CD4-positive, CD25-positive, alpha-beta regulatory T cell (primary cell): ENCODE results near the gene ANP32B. TPM values are rescaled to one million over a fixed set of nuclear protein-coding genes. Genes with fewer than 3 reads are reported as not detected.
A peak's percentile ranks its signal among the peaks of the same experiment; 100 is the strongest.
"Not testable (repeated sequence)": the region's sequence is repeated elsewhere in the genome, so short reads cannot be mapped to it uniquely, and the experiment has no call there.

Source experiments
- ATAC-seq, 2 donors: fragments of 150-1000 bp; cut with Tn5 transposase; one replicate each; pipeline ENCODE4 v1.10.0; 2021; ENCODE audit warnings: low read depth in 2 of 2, moderate number of reproducible peaks in 2 of 2, moderate library complexity in 1 of 2
- DNase-seq, 3 donors: peaks; one replicate each; pipeline versions ENCODE4 v3.0.0 to v3.0.0-alpha.2; 2012 to 2022; ENCODE audit warnings: mixed read lengths in 1 of 3
- H3K27ac ChIP-seq: one replicate; pipeline ENCODE4 v1.7.0; 2013; ENCODE audit warnings: mild to moderate bottlenecking, low read length; ENCODE audit not compliant: insufficient read depth, poor library complexity, severe bottlenecking
- H3K27me3 ChIP-seq: one replicate; pipeline ENCODE4 v1.7.0; 2013; ENCODE audit warnings: low read length; ENCODE audit not compliant: control insufficient read depth, insufficient read depth
- H3K36me3 ChIP-seq: one replicate; pipeline ENCODE4 v1.7.0; 2013; ENCODE audit warnings: mild to moderate bottlenecking, low read length, moderate library complexity; ENCODE audit not compliant: control insufficient read depth, insufficient read depth
- H3K4me1 ChIP-seq: 2 replicates; pipeline ENCODE4 v1.7.0; 2013; ENCODE audit warnings: mild to moderate bottlenecking, low read length; ENCODE audit not compliant: insufficient read depth, control insufficient read depth, poor library complexity, severe bottlenecking
- H3K4me3 ChIP-seq: one replicate; pipeline ENCODE4 v1.7.0; 2013; ENCODE audit warnings: low read depth, mild to moderate bottlenecking, low read length, moderate library complexity
- H3K9me3 ChIP-seq, 2 experiments: 1 replicate in 1 of 2; 2 replicates in 1 of 2; pipeline ENCODE4 v1.7.0; 2013; ENCODE audit warnings: low read length in 2 of 2, mild to moderate bottlenecking in 1 of 2, moderate library complexity in 1 of 2; ENCODE audit not compliant: control insufficient read depth in 2 of 2
- H3K27ac Mint-ChIP-seq, 3 donors: one replicate each; pipeline ENCODE4 v1.8.0; 2020 to 2022; ENCODE audit warnings: mild to moderate bottlenecking in 3 of 3, mixed read lengths in 3 of 3, moderate library complexity in 2 of 3
- H3K27me3 Mint-ChIP-seq: one replicate; pipeline ENCODE4 v1.8.0; 2022; ENCODE audit warnings: mild to moderate bottlenecking, mixed read lengths
- H3K36me3 Mint-ChIP-seq: one replicate; pipeline ENCODE4 v1.8.0; 2020; ENCODE audit warnings: mixed read lengths
- H3K4me1 Mint-ChIP-seq, 4 donors: one replicate each; pipeline ENCODE4 v1.8.0; 2020 to 2022; ENCODE audit warnings: mixed read lengths in 4 of 4, mild to moderate bottlenecking in 1 of 4
- H3K4me3 Mint-ChIP-seq, 4 donors: one replicate each; pipeline ENCODE4 v1.8.0; 2020 to 2022; ENCODE audit warnings: mild to moderate bottlenecking in 4 of 4, mixed read lengths in 4 of 4, moderate library complexity in 3 of 4
- H3K9me3 Mint-ChIP-seq, 7 donors: one replicate each; pipeline ENCODE4 v1.8.0; 2020 to 2022; ENCODE audit warnings: mixed read lengths in 7 of 7, mild to moderate bottlenecking in 3 of 7, moderate library complexity in 2 of 7
- polyA plus RNA-seq, 4 donors: library from polyadenylated mRNA; unstranded; fragments of 300-500 nt; fragmentation: Illumina TruSeq; gene quantifications; one replicate each; pipeline ENCODE4 v1.2.3, GENCODE V29; 2021
- total RNA-seq: library from RNA; stranded (reverse); gene quantifications from one replicate; pipeline ENCODE4 v1.2.3, GENCODE V29; 2022

ANP32B gene
- total and polyA plus RNA-seq, 5 donors from 2014 or later = 83.6 to 188 (median 92.7) TPM

DNA sequence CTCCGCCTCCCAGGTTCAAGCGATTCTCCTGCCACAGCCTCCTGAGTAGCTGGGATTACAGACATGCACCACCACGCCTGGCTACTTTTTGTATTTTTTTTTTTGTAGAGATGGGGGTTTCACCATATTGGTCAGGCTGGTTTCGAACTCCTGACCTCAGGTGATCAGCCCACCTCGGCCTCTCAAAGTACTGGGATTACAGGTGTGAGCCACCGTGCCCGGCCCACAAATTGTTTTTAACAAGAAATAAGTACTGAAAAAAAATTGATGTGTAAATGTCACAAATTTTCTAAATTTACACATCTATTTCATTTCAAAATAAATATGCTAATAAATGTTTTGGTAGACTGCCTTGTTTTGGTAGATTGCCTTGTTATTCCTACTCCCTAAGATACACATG is 13.5 kb downstream of the ANP32B start:
- H3K27me3 ChIP-seq, H3K27me3 Mint-ChIP-seq, H3K9me3 Mint-ChIP-seq, H3K9me3 ChIP-seq, H3K4me3 ChIP-seq, DNase-seq, ATAC-seq, H3K4me3 Mint-ChIP-seq: not testable (repeated sequence)
- Mint-ChIP-seq H3K27ac (peak overlapping the region in 1 of 3 donors; percentile 69), H3K36me3 (peaks cover 36% of the 10 kb centered on the region), H3K4me1 (peaks cover 13 to 77% (median 62%) of the 10 kb centered on the region in 4 donors)
- peaks cover 53% of the 10 kb centered on the region for H3K36me3 ChIP-seq
- peak overlapping the region; percentile 16 for H3K27ac ChIP-seq
- peaks cover 32% of the 10 kb centered on the region for H3K4me1 ChIP-seq

DNA sequence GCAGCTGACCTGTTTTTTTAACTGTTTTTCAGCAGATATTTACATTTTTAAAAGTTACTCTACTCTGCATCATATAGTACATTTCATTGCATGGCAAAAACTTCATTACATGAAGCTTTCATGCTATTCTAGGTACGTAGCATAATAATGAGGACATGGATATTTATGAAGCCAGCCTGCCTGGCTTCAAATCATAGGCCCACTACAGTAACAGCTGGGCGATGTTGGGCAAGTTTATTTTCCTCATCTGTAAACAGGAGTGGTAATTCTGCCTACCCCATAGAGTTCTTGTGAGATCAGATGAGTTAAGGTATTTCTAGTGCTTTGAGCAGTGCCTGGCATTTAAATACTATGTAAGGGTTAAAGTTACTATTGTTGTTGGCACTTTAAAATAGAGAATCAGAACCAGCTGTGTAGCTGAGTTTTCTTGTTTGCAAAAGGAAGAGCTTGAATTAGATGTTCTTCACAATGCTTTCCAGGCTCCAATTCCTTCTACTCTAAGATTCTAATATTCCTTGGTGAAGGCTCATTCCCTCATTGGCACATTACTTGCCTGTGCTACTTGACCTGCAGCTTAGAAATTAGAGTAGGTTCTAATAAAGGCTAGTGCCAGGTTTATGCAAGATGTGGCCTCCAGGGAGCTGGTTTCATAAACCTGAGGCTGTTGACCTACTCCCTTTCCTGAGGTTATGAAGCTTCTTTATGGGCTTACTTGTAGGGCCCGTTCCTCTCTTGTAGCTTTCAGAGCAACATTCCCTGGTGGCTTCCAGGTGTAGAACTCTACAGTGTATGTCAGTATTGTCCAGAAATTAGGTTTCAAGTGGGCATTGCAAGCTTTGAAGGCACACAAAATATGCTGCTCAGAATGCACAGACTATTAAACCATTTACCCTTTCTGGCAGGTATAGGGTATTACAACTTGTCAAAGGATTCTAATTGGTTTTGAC is 14.5 kb downstream of the ANP32B start:
- peaks cover 8 to 77% (median 53%) of the 10 kb centered on the region in 4 donors for H3K4me1 Mint-ChIP-seq
- peak overlapping the region; percentile 16 for H3K27ac ChIP-seq
- ATAC-seq (no peak), DNase-seq (no peak)
- H3K27me3 ChIP-seq = no peaks in the 10 kb centered on the region
- H3K4me3 Mint-ChIP-seq = no peak overlapping the region
- H3K9me3 Mint-ChIP-seq = no peaks in the 10 kb centered on the region
- peaks cover 62% of the 10 kb centered on the region for H3K36me3 ChIP-seq
- no peak overlapping the region for H3K4me3 ChIP-seq
- no peaks in the 10 kb centered on the region for H3K9me3 ChIP-seq
- H3K27me3 Mint-ChIP-seq = no peaks in the 10 kb centered on the region
- peak overlapping the region in 2 of 3 donors; percentile 47 to 76 for H3K27ac Mint-ChIP-seq
- H3K36me3 Mint-ChIP-seq = peaks cover 40% of the 10 kb centered on the region
- H3K4me1 ChIP-seq = peaks cover 28% of the 10 kb centered on the region

DNA sequence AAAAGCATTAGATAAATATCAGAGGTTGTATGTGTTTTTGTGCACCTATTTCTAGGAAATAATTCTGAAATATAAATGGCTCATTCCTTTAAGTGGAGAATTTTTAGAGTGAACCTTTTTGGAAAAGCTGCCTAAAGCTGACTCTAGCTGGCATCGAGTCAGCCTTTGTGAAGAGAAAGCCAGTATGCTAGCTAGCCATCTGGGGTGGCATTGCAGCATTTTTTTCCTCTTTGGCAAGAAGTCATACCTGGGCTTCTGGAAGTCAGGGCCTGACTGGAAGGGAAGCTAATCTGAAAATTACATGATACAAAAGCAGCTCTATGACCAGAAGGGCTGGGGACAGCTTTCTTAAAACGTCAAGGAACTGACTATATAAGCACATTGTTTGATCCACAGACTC is 19.7 kb downstream of the ANP32B start:
- Histone ChIP-seq H3K4me1 (peaks cover 11% of the 10 kb centered on the region), H3K36me3 (peaks cover 74% of the 10 kb centered on the region), H3K4me3 (no peak overlapping the region), H3K9me3 (no peaks in the 10 kb centered on the region), H3K27me3 (no peaks in the 10 kb centered on the region), H3K27ac (peak overlapping the region; percentile 37)
- Mint-ChIP-seq H3K4me1 (peaks cover 12 to 63% (median 36%) of the 10 kb centered on the region in 4 donors), H3K27me3 (no peaks in the 10 kb centered on the region), H3K9me3 (no peaks in the 10 kb centered on the region), H3K36me3 (peaks cover 61% of the 10 kb centered on the region), H3K4me3 (no peak overlapping the region), H3K27ac (peak overlapping the region in 2 of 3 donors; percentile 16 to 38)
- no peak for ATAC-seq
- DNase-seq = no peak

DNA sequence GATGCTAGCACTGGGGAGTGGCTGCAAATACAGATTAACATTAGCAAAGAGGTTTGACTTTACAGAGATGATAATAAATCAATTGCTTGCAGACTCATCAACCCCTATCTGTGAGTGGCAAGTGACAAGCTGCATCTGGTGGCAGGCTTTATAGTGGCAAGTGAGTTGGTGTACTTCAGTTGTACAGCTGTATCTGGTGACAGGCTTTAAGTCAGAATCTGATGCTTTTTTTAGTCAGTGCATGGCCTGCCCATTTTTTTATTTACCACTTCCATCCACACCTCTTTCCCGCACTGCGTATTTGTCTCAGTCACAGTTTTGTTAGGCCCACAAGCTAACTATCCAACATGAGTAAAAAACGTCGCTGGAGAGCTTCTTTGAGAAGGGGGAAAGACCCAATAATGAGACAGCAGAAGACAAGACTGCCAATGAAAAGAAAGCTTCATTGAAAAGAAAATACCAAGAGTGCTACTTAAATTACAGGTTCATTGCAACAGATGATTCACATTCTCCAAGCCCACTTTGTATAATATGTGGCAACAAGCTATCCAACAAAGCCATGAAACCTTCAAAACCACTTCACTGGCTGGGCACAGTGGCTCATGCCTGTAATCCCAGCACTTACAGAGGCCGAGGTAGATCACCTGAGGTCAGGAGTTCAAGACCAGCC is 23.1 kb downstream of the ANP32B start:
- no peaks in the 10 kb centered on the region for H3K9me3 ChIP-seq
- H3K9me3 Mint-ChIP-seq = no peaks in the 10 kb centered on the region
- no peaks in the 10 kb centered on the region for H3K27me3 Mint-ChIP-seq
- DNase-seq (no peak), ATAC-seq (no peak)
- peaks cover 86% of the 10 kb centered on the region for H3K36me3 ChIP-seq
- H3K36me3 Mint-ChIP-seq = peaks cover 56% of the 10 kb centered on the region
- H3K4me1 Mint-ChIP-seq = peaks cover 12 to 63% (median 29%) of the 10 kb centered on the region in 4 donors
- peak overlapping the region in 1 of 4 donors; percentile 47 for H3K4me3 Mint-ChIP-seq
- no peak overlapping the region for H3K4me3 ChIP-seq
- H3K27me3 ChIP-seq = no peaks in the 10 kb centered on the region
- no peak overlapping the region for H3K27ac ChIP-seq
- no peak overlapping the region for H3K27ac Mint-ChIP-seq
- peaks cover 5% of the 10 kb centered on the region for H3K4me1 ChIP-seq

DNA sequence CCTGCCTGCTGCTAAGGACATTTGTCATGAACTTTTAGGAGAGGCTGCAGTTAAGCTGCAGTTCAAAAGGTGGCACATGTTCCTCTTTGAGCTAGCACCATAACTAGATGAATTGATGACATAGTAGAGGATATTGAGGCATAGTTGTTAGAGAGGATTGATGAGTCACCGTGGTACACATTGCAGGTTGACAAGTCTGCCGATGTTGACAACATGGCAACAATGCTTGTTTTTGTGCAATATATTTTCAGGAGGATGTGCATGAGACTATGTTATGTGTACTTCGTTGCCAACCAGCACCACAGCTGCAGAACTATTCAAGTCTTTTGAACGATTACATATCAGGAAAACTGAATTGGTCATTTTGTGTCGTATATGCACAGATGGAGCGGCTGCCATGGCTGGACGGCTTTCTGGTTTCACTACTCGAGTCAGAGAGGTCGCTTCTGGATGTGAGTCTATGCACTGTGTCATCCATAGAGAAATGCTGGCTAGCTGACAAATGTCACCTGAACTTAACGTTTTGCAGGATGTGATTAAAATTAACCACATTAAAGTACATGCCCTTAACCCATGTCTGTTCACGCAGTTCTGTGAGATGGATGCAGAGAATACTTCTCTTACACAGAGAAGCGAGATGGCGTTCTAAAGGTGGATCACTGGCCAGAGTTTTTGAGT is 24.2 kb downstream of the ANP32B start:
- peak in 1 of 3 donors; percentile 30 for DNase-seq
- Histone ChIP-seq H3K4me3 (no peak overlapping the region), H3K27ac (no peak overlapping the region), H3K4me1 (peaks cover 1% of the 10 kb centered on the region), H3K9me3 (no peaks in the 10 kb centered on the region), H3K27me3 (no peaks in the 10 kb centered on the region), H3K36me3 (peaks cover 86% of the 10 kb centered on the region)
- Mint-ChIP-seq H3K4me1 (peaks cover 12 to 52% (median 30%) of the 10 kb centered on the region in 4 donors), H3K9me3 (no peaks in the 10 kb centered on the region), H3K36me3 (peaks cover 60% of the 10 kb centered on the region), H3K27me3 (no peaks in the 10 kb centered on the region), H3K4me3 (no peak overlapping the region), H3K27ac (peak overlapping the region; percentile 13 to 59 (median 49))
- peak; percentile 27 to 57 for ATAC-seq

DNA sequence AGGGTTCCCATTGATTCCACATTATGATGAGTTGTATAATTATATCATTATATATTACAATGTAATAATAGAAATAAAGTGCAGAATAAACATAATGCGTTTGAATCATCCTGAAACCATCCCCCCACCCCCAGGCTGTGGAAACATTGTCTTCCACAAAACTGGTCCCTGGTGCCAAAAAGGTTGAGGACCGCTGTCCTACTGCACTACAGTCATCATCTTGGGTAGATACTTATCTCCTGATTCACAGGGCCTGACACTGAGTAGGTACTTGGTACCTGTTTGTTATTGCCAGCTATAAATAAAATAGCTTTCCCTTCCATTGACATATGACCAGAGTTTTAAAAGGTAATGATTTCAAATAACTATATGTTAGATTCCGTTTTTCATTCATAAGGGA is 25.6 kb downstream of the ANP32B start:
- no peaks in the 10 kb centered on the region for H3K27me3 ChIP-seq
- H3K27me3 Mint-ChIP-seq = no peaks in the 10 kb centered on the region
- H3K4me3 ChIP-seq = no peak overlapping the region
- peaks cover 61% of the 10 kb centered on the region for H3K36me3 Mint-ChIP-seq
- no peaks in the 10 kb centered on the region for H3K9me3 Mint-ChIP-seq
- H3K27ac ChIP-seq = no peak overlapping the region
- peaks cover 94% of the 10 kb centered on the region for H3K36me3 ChIP-seq
- peak overlapping the region in 1 of 3 donors; percentile 36 for H3K27ac Mint-ChIP-seq
- H3K9me3 ChIP-seq = no peaks in the 10 kb centered on the region
- H3K4me3 Mint-ChIP-seq = no peak overlapping the region
- no peak for DNase-seq
- peaks cover 12 to 38% (median 24%) of the 10 kb centered on the region in 4 donors for H3K4me1 Mint-ChIP-seq
- H3K4me1 ChIP-seq = no peaks in the 10 kb centered on the region
- ATAC-seq = no peak

DNA sequence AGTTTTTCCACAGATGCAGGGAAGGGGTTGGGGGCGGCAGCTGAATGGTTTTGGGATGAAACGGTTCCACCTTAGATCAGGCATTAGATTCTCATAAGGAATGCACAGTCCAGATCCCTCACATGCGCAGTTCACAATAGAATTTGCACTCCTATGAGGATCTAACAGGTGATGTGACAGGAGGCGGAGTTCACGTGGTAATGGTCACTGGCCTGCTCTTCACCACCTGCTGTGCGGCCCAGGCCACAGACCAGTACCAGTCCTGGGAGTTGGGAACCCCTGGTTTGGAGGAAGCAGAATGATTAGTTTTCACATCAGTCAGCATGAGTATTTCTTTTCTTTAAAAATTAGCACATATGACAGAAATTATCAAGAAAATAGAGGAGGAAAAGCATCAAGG is 26.3 kb downstream of the ANP32B start:
- Mint-ChIP-seq H3K4me3 (peak overlapping the region in 1 of 4 donors; percentile 39), H3K4me1 (peaks cover 12 to 36% (median 23%) of the 10 kb centered on the region in 4 donors)
- H3K27ac ChIP-seq = no peak overlapping the region

More for the DNA sequence above, 26.3 kb downstream of the ANP32B start:
- H3K4me1 ChIP-seq = no peaks in the 10 kb centered on the region
- H3K27me3 Mint-ChIP-seq = no peaks in the 10 kb centered on the region
- peak overlapping the region in 2 of 3 donors; percentile 52 to 79 for H3K27ac Mint-ChIP-seq
- H3K9me3 Mint-ChIP-seq = no peaks in the 10 kb centered on the region
- peaks cover 56% of the 10 kb centered on the region for H3K36me3 Mint-ChIP-seq
- no peak overlapping the region for H3K4me3 ChIP-seq
- no peaks in the 10 kb centered on the region for H3K27me3 ChIP-seq
- no peaks in the 10 kb centered on the region for H3K9me3 ChIP-seq
- H3K36me3 ChIP-seq = peaks cover 94% of the 10 kb centered on the region
- ATAC-seq = no peak
- DNase-seq = no peak
